ENCODE results near the gene FZR1. TPM values are rescaled to one million over a fixed set of nuclear protein-coding genes. Genes with fewer than 3 reads are reported as not detected.

FZR1 gene
- 47.2 TPM for total RNA-seq

DNA sequence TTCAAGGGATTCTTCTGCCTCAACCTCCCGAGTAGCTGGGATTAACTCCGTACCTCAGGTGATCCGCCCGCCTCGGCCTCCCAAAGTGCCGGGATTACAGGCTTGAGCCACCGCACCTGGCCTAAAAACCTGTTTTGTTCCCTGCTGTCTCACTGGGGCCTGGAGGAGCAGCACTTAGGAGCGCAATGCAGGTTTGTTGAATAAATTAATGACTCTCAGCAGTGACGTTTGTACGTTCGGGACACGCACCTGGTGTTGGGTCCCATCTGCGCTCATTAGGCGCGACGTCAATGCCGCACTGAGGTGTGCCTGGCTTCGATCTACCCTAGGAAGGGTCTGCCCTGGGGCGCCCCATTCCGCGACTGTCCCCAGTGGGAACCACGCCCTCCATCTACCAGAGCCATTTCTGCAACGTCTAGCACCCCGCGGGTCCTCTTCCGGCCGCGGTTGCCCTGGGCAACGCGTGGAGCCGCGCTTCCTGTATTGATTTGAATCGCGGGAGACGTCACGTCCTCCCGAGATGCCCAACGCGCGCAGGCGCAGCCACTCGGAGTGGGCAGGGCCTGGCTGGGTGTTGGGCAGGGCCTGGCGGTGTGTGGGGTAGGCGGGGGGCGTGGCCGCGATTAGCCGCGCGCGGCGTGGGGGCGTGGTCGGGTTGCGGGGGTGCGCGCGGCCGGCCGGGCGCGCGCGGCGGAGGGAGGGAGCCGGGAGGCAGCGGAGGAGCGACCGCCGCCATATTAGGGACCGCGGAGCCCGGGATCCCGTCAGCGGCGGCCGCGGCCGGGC is at the start of gene FZR1:
Gene FZR1, plus strand, starts transcription at position 714 of the 786 bp plus-strand sequence. CDS start 16,679 bp downstream, outside the sequence.
- peak; percentile 99 for DNase-seq

DNA sequence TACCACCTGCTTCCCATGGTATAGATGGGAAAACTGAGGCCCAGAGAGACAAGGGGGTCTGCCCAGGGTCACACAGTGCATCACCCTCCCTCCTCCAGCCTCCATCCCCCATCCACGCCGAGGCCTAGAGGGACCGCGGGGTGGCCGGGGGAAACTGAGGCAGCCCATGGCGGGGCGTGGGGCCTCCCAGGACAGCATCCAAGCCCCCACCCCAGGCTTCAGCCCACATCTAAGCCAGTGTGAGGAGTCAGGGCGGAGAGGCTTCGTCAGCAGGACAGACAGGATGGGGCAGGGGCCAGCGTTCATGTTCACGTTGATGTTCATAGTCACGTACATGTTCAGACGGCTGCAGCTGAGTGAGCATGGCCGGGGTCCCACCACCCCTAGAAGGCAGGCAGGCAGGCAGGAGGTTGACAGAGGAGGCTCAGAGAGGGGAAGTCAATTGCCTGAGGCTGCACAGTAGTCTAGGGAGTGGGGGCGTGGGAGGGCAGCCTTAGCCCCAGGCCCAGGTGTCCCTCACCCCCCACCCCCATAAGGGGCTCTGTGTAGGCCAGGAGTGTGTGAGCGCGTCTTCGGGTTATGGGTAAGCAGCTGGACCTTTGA is 49.1 kb upstream of the FZR1 start:
- no peak for DNase-seq

DNA sequence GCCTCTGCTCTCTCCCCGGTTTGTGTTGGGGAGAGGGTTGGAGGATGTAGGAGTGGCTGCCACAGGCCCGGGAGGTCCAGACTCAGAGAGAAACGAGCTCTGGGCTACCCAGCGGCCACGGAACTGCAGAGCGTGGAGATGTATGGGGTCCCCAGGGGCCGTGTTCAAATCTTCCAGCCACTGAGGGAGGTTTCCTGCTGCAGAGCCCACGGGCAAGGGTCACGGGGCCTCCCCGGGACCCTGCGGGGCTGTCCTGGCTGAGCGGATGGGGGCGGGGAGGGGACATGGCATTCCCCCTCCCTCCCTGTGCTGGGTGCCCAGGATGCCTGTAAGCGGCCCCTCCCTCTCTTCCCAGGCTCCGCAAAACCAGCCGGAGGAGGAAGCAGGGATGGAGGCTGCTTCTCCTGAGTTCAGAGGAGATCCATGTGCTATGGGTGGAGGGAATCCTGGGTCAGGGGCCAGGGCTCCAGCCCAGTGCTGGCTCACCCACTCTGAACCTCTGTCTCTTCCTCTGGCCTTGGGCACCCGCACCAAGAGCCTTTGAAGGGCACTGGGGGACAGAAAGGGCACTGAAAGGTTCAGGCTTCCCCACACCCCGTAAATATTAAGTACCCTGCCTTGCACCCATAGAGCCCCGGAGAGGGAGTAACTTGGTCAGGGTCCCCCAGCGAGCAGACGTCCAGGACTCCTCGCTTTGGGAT is 48.4 kb upstream of the FZR1 start:
- no peak for DNase-seq

DNA sequence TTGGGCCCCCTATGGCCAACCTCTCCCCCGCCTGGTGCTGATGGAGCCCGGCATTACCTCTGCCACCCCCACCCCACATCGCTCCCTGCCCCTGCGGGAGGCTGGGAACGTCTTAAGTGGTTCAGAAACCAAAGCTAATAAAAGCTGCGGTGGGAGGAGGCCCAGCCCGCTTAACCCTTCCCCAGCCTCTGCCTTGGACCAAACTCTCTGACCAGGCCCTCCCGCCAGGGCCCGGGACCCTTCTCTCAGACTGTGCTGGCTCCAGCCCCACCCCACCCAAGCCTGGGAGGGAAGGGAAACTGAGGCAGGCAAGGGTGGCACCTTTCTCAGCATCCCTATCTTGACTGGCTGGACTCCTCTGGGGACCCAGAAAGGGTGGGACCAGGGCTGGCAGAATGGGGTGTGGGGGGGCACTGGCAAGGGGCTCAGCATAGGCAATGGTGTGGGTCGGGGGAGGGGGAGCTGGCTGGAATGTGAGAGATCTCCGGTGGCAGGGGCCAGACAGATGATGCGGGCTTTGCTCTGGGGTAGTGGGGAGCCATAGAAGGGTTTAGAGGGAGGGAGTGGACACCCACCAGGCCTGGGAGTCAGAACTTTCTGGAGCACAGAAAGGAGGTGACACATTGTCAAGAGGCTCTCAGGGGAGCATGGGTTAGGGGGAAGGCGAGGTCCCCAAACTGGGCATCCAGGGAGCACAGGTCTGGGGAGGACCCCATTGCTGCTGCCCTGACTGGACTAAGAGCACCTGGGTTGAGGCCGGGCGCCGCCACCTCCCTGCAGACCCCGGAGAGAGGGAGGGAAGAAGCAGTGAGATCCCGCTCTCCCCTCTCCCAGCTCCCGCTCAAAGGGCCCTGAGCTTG is 47.7 kb upstream of the FZR1 start:
- peak; percentile 38 for DNase-seq

DNA sequence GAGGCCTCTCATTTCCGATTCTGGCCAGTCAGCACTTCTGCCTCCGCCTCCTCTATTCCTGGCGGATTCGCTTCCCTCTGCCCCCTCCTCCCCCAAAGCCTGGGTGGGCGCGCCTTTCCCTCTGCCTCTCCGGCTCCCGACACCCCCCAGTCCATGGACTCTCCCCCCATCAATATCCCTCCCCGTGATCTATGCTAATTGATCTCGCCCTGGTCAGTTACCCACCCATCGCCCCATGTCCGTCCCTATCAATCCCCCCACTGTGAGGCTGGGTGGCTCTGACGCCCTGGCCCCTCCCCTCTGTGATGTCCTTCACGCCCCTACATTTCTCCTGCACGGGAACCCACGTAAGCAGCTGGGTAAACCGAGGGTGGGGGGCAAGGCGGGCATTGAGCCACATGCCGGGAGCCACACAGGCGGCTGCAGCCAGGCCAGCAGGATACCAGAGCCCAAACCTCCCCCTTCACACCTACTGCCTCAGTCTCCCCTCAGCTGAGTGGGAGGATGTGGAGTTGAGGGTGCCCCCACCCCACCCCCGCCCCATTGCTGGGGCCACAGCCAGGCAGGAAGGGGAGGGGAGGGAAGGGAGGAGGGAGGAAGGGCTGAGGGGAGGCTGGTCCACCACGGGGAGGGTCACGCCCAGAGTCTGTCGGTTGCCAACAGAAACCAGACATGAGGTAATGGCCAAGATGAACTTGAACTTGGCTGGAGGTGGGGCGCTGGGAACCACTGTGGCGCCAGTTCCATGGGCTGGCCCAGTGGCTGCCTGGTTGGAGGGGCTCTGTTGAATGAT is 46.8 kb upstream of the FZR1 start:
- DNase-seq, result peak; percentile 88

DNA sequence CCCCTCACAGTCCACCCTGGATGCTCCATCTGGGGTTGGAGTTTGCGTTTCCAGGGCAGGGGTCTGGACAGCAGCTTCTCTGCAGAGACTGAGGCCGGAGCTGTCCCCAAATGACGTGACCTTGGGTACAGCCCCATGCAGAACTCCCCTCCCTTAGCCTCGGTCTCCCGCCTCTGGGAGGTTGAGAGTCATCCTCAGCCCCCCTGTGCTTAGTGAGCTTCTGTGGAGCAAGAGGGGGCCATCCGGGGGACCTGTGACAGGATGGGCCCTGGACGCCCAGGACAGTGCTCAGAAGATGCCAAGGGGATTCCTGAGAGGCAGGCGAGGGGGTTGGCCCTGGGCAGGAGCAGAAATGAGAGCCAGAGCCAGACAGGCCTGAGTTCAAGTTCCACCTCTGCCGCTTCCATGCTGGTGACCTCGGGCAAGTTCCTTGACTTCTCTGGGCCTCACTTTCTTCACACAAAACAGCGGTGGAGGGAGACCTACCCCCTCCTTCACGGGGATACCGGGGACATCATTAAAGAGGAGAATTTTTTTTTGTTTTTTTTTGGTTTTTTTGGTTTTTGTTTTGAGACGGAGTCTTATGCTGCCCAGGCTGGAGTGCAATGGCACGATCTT is 46.0 kb upstream of the FZR1 start:
- no peak for DNase-seq

DNA sequence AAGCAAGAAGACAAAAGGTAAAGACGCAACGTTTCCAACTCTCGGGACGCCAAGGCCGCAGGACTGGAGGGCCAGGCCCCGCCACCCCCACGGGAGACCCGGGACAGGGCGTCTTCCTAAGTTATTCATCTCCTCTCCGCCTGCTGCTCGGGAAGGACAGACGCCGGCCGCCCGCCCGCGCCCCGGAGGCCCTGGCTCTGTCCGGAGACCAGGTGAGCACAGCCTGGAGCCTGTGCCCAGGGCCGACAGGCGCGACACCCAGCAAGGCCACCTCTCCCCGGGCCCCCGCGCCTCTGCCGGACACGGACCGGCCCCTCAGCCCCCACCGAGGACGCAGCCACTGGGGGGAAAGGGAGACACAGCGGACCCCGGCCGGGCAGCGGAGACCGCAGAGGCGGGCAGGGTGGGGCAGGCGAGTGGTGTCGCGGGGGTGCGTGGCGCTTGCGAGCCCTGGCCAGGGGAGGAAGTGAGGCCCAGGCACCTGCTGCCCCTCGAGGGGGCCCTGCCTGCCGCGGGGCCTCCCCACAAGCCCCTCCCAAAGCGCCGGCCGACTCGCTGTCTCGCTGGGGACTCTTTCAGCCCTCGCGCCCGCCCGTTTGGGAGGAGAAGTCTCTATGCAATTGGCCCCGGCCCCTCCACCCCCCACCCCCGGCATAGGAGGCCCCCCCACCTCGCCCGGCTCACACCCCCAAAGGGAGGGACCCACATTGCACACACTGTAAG is 43.0 kb upstream of the FZR1 start:
- no peak for DNase-seq

DNA sequence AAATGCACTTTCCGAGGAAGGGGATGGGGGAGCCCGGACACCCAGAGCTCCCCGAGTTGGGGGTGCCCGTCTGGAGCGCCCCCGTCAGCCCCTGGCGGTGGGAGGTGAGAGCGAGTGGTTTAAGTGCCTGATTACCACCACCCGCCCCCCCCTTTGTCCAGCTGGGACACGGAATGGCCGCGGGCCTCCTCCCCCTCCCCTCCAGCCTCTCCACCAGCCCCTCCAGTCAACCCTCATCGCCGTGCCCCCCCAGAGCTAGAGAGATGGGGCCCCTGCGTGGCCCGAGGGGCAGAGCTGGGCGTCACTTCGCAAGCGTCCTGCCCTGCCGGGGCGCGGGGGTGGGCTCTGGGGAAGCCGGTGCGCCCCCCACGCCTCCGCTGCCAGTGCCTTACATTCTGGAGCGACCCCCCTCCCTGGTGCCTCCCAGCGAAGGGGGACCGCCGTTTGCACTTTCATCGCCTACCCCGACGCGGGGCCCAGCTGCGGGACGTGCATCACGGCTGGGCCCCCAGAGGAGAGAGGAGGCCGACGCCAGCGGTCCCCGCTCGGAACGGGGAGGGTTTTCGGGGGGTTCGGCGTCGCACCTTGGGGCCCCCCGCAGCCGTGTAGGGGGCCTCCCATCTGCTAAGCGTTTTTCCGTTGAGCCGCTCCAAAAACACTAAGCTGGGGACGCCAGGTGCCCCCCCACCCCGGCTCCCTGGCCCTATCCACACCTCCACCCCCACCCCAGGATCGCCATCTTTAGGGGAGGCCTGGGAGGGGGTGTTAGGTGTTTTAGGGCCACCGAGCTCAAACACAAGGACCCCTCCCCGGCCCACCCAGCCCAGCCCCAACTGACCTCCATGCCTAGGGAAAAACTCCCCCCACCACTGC is 42.2 kb upstream of the FZR1 start:
- DNase-seq, result peak; percentile 27

DNA sequence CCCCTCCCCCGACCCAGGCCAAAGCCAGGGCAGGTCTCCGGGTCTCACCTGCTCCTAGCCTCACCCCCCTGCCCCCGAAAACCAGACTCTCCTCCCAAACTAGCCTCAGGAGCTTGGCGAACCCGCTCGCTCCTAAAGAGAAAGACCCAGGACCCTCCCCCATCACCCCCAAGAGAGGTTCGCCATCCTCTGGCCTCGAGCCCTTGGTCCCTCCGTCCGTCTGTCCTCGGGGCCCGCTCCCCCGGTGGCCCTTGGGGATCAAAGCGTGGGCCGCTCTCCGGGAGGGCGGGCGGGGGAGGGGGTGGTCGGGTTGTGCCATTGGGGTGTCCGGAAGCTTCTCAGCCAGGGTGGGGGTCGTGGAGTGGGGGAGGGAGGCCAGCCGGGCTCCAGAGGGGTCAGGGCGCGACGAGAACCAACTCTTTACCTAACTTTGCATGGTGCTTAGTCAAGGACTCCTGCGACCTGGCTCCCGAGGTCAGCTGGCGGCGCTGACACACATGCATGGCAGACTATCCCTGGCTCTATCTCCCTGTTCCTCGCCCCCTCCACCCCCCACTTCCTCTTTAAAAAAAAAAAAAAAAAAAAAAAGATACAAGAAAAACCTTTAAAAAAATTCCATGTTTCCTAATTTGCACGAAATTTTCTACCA is 41.4 kb upstream of the FZR1 start:
- no peak for DNase-seq

DNA sequence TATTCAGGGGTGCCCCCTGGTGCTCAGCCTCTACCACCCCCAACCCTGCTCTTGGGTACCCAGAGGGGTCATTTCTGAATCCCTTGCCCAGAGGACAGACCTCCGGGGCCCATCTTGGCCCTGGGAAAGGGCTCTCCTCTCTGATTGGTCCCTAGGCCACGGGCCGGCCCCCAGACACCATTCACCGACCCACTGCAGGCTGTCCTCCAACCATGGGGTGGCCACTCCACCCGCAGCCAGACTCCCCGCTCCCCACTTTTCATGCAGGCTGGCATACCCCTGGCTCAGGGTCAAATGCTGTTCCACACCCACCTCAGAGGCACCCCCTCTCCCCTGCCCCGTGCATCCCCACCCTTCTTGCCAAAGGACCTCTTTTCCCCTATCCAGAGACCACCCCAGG is 40.6 kb upstream of the FZR1 start:
- no peak for DNase-seq

DNA sequence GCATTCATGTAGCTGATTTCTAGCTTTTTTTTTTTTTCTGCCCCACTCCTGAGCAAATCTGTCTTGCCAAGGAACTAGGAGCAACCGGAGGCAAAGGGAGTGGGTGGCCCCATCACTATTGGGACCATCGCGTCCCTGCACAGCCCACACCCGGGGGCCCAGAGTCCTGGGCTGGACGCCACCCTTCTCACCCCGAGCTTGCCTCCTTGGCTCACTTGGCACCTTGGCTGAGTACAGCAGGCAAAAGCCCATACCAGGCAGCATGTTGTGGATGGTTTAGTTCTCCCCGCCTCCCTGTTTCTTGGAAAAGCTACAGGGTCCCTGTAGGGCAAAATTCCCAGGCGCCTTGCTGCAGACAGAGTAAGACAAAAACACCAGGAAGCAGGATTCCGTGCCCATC is 39.5 kb upstream of the FZR1 start:
- DNase-seq, result no peak

DNA sequence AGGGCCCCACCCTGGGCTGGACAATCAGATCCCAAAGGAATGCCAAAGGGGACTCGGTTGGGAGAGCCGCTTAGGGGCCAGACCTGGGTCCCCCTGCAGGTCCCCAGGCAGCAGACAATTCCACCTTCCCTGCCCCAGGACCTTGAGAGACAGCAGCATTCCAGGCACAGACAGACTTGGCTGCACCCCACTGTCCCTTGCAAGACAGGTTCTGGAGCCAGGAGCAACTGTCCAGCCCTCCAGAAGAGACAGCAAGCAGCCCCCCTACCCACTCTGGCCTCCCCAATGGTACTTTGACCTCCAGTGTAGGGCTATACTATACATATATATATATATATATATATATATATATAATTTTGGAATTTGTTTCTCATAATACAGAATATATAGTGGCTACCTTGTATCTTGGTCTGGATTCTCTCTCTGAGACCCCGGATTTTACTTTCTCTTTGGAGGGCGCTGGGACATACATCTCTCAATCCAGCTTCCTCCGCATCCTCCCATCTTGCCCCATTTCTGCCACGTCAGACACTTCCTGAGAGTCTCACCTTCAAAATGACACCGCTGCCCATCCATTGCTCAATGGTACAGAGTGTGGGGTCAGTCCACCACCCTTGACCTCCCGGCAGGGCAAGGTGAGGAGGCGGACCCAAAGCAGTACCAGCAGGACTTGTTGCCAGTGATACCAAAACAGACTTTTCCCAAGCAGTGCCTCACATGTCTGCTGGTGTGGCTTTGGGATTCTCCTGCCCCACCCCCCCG is 38.5 kb upstream of the FZR1 start:
- no peak for DNase-seq

DNA sequence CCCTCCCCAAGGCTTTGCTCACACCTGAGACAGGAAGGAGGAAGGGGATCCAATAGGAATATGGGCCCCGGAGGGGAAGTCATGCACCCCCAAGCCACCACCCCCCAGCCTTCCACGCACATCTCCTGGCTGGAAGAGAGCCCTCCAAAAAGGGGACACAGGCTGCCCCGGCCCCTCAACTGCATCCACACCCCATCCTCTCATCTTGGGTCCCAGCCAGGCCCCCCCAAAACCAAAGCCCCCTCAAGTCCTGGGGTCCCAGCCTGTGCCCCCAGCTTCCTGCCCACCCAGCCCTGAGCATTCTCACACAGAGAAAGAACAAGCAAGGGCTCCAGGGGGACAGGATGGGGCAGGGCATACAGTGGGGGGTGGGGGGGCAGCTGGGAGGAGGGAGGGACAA is 37.9 kb upstream of the FZR1 start:
- no peak for DNase-seq

DNA sequence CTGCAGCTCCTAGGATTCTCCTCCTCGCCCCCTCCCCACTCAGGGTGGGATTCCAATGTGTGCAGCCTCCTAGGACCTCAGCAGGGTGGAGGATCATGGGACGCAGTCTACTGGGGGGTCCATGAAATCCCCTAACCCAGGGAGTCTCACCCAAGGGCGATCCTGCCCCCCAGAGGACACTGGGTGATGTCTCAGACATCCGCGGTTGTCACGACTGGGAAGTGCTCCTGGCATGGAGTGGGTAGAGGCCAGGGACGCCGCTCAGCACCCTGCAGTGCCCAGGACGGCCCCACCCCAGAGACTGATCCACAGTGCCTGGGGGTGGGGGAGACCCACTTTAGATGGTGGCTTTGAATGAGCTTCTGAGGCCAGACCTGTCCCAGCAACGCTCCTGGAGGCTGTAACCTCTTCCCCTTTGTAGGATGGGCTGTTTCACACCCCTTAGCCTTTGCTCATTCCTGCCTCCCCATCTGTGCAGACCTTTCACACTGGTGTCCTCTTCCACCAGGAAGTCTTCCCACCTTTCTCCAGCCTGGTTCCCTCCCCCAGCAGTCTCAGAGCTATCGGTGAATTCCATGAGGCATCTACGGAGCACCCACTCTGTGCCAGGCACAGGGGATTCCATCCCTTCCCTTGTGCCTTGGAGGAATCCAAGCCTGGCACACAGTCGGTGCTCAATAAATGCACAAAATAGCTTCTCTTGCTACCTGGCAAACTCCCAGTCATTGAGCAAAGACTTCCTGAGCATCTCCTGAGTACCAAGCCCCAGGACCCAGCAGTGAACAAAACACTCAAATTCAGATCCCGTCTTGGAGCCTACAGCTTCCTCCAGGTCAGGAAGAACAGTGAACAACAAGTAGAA is 36.2 kb upstream of the FZR1 start:
- no peak for DNase-seq

DNA sequence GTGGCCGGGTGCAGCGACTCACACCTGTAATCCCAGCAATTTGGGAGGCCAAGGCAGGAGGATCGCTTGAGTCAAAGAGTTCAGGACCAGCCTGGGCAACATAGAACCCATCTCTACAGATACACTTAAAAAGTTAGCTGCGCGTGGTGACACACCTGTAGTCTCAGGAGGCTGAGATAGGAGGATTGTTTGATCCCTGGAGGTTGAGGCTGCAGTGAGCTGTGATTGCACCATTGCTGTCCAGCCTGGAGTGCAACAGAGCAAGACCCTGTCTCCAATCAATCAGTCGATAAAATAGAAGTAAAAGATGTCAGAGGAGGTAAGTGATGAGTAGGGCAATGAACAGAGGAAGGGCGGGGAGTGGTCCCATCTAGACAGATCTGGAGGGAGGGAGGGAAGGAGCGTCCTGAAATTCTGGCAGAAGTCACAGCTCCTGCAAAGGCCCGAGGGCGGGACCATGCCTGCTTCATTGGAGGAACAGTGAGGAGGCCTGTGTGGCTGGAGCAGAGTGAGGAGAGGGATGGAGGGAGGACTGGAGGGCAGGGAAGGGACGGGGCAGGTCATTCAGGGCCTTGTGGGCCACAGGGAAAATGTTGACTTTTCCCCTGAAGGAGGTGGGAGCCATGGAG is 35.5 kb upstream of the FZR1 start:
- DNase-seq, result no peak

DNA sequence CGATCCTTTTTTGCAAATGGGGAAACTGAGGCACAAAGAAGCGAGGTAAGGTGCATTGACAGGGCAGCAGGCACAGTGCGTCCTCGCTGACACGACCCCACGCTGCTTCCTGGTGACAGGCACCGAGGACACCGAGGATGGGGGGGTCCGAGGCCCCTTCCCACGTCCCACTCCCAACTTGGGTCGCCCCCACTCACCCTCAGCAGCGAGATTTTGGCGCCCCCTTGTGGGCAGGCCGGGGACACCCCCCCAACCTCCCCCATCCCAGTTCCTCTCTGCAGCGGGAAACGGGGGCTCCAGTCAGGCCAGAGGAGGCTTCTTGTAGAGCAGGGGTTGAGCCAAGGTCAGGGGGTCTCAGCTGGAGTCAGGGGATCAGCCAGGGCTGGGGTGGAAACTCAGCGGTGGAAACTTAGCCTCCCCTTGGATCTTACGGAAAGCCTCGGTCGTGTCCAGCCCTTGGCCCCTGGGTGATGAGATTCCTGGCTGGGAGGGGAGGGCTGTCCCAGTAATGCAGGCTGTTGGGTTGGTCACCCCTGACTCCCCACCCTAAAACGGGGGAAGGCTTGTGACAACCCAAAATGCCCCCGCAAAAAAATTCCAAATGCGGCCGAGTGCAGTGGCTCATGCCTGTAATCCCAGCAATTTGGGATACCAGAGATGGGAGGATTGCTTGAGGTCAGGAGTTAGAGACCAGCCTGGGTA is 34.0 kb upstream of the FZR1 start:
- peak; percentile 35 for DNase-seq
